GM23338 (cell line): ENCODE results near the gene DDRGK1. TPM values are rescaled to one million over a fixed set of nuclear protein-coding genes. Genes with fewer than 3 reads are reported as not detected.
A peak's percentile ranks its signal among the peaks of the same experiment; 100 is the strongest.

Experiments
- ATAC-seq: fragments of 200-7000 bp; cut with Tn5 transposase; 3 replicates; pipeline ENCODE4 v1.9.1; 2020
- DNase-seq: peaks from one replicate; pipeline ENCODE4 v3.0.0-alpha.2; 2015; ENCODE audit warnings: low spot score
- H2AFZ ChIP-seq: fragments of 200-600 bp; sonication (generic); 2 replicates; pipeline ENCODE4 v1.8.0; 2016; ENCODE audit warnings: antibody characterized with exemption, mild to moderate bottlenecking, moderate library complexity
- H3F3A ChIP-seq: fragments of 200-600 bp; sonication (generic); replicated peaks from 2 replicates; pipeline ENCODE4 v1.8.0; 2017; ENCODE audit warnings: antibody characterized with exemption, mixed run types, low read depth
- H3K27ac ChIP-seq: fragments of 200-600 bp; sonication (generic); 2 replicates; pipeline ENCODE4 v1.6.1; 2016; ENCODE audit warnings: low read depth
- H3K27me3 ChIP-seq: fragments of 200-600 bp; sonication (generic); 2 replicates; pipeline ENCODE4 v1.8.0; 2016; ENCODE audit warnings: mild to moderate bottlenecking, mixed run types, moderate library complexity; ENCODE audit not compliant: insufficient read depth
- H3K36me3 ChIP-seq: fragments of 200-600 bp; sonication (generic); 2 replicates; pipeline ENCODE4 v1.8.0; 2016; ENCODE audit warnings: mild to moderate bottlenecking; ENCODE audit not compliant: insufficient read depth
- H3K4me1 ChIP-seq: fragments of 200-600 bp; sonication (generic); 2 replicates; pipeline ENCODE4 v1.8.0; 2016; ENCODE audit warnings: mild to moderate bottlenecking, moderate library complexity; ENCODE audit not compliant: insufficient read depth
- H3K4me2 ChIP-seq: fragments of 200-600 bp; sonication (generic); 2 replicates; pipeline ENCODE4 v1.7.1; 2017; ENCODE audit warnings: mixed run types
- H3K4me3 ChIP-seq: fragments of 200-600 bp; sonication (generic); 2 replicates; pipeline ENCODE4 v1.6.1; 2016; ENCODE audit warnings: mixed run types
- H3K79me2 ChIP-seq: fragments of 200-600 bp; sonication (generic); replicated peaks from 2 replicates; pipeline ENCODE4 v1.8.0; 2017; ENCODE audit warnings: mild to moderate bottlenecking; ENCODE audit not compliant: insufficient read depth
- H3K9me2 ChIP-seq: fragments of 200-600 bp; sonication (generic); 2 replicates; pipeline ENCODE4 v1.8.0; 2017; ENCODE audit not compliant: insufficient read depth
- H4K20me1 ChIP-seq: fragments of 200-600 bp; sonication (generic); replicated peaks from 2 replicates; pipeline ENCODE4 v1.8.0; 2017; ENCODE audit warnings: mild to moderate bottlenecking; ENCODE audit not compliant: insufficient read depth
- H3K27ac Mint-ChIP-seq: 2 replicates; pipeline ENCODE4 v1.8.0; 2020; ENCODE audit warnings: inconsistent platforms, mild to moderate bottlenecking, moderate library complexity, mixed read lengths
- H3K27me3 Mint-ChIP-seq: 3 replicates; pipeline ENCODE4 v1.8.0; 2022; ENCODE audit warnings: low read depth, mild to moderate bottlenecking, moderate library complexity, mixed read lengths, inconsistent platforms; ENCODE audit not compliant: insufficient read depth, poor library complexity
- H3K36me3 Mint-ChIP-seq: 3 replicates; pipeline ENCODE4 v1.8.0; 2021; ENCODE audit warnings: low read depth, mild to moderate bottlenecking, inconsistent platforms, moderate library complexity, mixed read lengths
- H3K4me1 Mint-ChIP-seq: 3 replicates; pipeline ENCODE4 v1.8.0; 2020; ENCODE audit warnings: mild to moderate bottlenecking, inconsistent platforms, mixed read lengths
- H3K4me3 Mint-ChIP-seq: 3 replicates; pipeline ENCODE4 v1.8.0; 2021; ENCODE audit warnings: moderate library complexity, mild to moderate bottlenecking, inconsistent platforms, mixed read lengths
- H3K9me3 Mint-ChIP-seq: 3 replicates; pipeline ENCODE4 v1.8.0; 2020; ENCODE audit warnings: moderate library complexity, mild to moderate bottlenecking, inconsistent platforms, mixed read lengths
- CREB1 ChIP-seq: fragments of 250-450 bp; sonication (Bioruptor Pico); IDR thresholded peaks from 2 replicates; pipeline ENCODE4 v1.5.0; 2020; ENCODE audit warnings: low read depth, mild to moderate bottlenecking, moderate library complexity
- EZH2 ChIP-seq: fragments of 200-600 bp; sonication (generic); IDR thresholded peaks from one replicate; pipeline ENCODE4 v1.8.0; 2017; ENCODE audit warnings: antibody characterized with exemption, mild to moderate bottlenecking, low read depth; ENCODE audit not compliant: unreplicated experiment
- EZH2phosphoT487 ChIP-seq: fragments of 200-600 bp; sonication (generic); IDR thresholded peaks from one replicate; pipeline ENCODE4 v1.8.1; 2018; ENCODE audit warnings: antibody characterized with exemption; ENCODE audit not compliant: unreplicated experiment
- JUNB ChIP-seq: IDR thresholded peaks from one replicate; pipeline ENCODE4 v1.6.1; 2016; ENCODE audit warnings: antibody characterized with exemption; ENCODE audit not compliant: unreplicated experiment
- NANOG ChIP-seq: IDR thresholded peaks from 2 replicates; pipeline ENCODE4 v1.6.1; 2016; ENCODE audit warnings: antibody characterized with exemption, borderline replicate concordance
- POLR2AphosphoS5 ChIP-seq: IDR thresholded peaks from 2 replicates; pipeline ENCODE4 v1.6.1; 2016; ENCODE audit warnings: antibody characterized with exemption, low read depth
- STAT1 ChIP-seq: IDR thresholded peaks from one replicate; pipeline ENCODE4 v1.6.1; 2016; ENCODE audit warnings: antibody characterized with exemption; ENCODE audit not compliant: unreplicated experiment
- ZNF114 ChIP-seq: fragments of 250-450 bp; sonication (Bioruptor Pico); IDR thresholded peaks from 2 replicates; pipeline ENCODE4 v1.5.0; 2020; ENCODE audit warnings: mild to moderate bottlenecking, moderate library complexity
- ZNF331 ChIP-seq: fragments of 250-450 bp; sonication (Bioruptor Pico); IDR thresholded peaks from 2 replicates; pipeline ENCODE4 v1.5.0; 2020; ENCODE audit warnings: low read depth, mild to moderate bottlenecking, moderate library complexity
- polyA plus RNA-seq: library from polyadenylated mRNA; unstranded; fragments of >200 nt; fragmentation: Nextera tagmentation; extraction: Ambion mirVana; gene quantifications from 2 replicates; pipeline ENCODE4 v1.2.1, GENCODE V29; 2016
- total RNA-seq: library from RNA; depleted of rRNA; stranded (reverse); fragments of >200 nt; shearing (Covaris generic); gene quantifications from 2 replicates; pipeline ENCODE4 v1.2.3, GENCODE V29; 2014
- TF ChIP-seq, protein P1 (sequence below): IDR thresholded peaks from one replicate; pipeline ENCODE4 v1.6.1; 2018; ENCODE audit warnings: antibody characterized with exemption; ENCODE audit not compliant: unreplicated experiment
- TF ChIP-seq, protein P2 (sequence below): IDR thresholded peaks from 2 replicates; pipeline ENCODE4 v1.6.1; 2016; ENCODE audit warnings: antibody characterized with exemption

Gene DDRGK1
- total and polyA plus RNA-seq, 2 experiments from 2014 or later = 44.0 to 45.5 TPM

DNA sequence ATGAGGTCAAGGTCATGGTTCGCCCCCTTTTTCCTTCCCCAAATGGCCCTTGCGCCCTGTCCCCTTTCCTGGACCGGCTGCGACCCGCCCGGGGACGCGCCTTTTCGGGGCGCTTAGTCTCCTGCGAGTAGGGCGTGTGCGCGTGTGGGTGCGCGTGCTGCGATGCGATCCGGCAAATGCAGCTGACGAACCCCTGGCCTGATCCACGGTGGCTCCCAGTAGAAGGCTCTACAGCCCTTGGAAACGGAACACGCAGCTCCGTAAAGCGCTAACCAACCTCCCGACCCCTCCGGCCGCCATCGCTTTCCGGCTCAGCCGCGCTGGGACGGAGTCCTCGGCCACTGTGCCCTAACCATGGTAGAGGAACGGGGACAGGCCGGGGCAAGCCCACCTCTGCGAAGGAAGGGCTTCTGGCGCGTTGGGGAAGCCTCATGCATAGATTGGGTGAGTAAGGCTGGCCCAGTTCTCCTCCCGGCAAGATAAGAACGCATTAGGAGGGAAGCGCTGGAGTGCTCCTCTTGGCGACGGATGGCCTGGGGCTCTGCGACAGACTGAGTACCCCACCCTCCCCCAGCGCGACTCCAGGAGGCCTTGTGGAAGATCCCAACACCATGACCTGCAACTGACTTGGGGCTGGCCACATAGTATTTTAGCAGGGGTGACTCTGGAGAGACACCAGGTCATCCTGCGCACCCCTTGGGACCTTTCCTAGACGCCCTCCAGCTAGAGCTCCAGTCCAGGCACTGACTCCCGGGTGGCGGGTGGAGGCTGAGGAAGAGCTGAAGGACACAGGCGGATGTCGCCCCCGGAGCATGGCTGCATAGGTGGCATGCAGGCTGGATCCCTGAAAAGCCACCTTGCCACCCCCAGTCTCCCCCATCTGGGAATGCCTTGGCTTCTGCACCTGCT is 35.6 kb upstream of the DDRGK1 start:
- Histone ChIP-seq H3K4me1 (no peaks in the 10 kb centered on the region; the same call in 1 of the 2 replicates), H4K20me1 (no peaks in the 10 kb centered on the region; the same call in 1 of the 2 replicates), H3K4me3 (peak overlapping the region; percentile 96), H2AFZ (peak overlapping the region; percentile 99), H3K79me2 (no peaks in the 10 kb centered on the region), H3K4me2 (peak overlapping the region; percentile 96), H3K27me3 (peaks cover 46% of the 10 kb centered on the region), H3F3A (0 out of 2 replicates have a peak, but pooled peaks cover 6% of the 10 kb centered on the region), H3K36me3 (no peaks in the 10 kb centered on the region), H3K27ac (no peak overlapping the region), H3K9me2 (no peaks in the 10 kb centered on the region)
- Mint-ChIP-seq H3K27ac (no peak overlapping the region), H3K4me1 (peaks cover 21% of the 10 kb centered on the region), H3K4me3 (peak overlapping the region; percentile 91), H3K27me3 (peaks cover 61% of the 10 kb centered on the region), H3K9me3 (no peaks in the 10 kb centered on the region), H3K36me3 (peaks cover 7% of the 10 kb centered on the region; the same call in 1 of the 3 replicates)
- TF ChIP-seq, protein P1, sequence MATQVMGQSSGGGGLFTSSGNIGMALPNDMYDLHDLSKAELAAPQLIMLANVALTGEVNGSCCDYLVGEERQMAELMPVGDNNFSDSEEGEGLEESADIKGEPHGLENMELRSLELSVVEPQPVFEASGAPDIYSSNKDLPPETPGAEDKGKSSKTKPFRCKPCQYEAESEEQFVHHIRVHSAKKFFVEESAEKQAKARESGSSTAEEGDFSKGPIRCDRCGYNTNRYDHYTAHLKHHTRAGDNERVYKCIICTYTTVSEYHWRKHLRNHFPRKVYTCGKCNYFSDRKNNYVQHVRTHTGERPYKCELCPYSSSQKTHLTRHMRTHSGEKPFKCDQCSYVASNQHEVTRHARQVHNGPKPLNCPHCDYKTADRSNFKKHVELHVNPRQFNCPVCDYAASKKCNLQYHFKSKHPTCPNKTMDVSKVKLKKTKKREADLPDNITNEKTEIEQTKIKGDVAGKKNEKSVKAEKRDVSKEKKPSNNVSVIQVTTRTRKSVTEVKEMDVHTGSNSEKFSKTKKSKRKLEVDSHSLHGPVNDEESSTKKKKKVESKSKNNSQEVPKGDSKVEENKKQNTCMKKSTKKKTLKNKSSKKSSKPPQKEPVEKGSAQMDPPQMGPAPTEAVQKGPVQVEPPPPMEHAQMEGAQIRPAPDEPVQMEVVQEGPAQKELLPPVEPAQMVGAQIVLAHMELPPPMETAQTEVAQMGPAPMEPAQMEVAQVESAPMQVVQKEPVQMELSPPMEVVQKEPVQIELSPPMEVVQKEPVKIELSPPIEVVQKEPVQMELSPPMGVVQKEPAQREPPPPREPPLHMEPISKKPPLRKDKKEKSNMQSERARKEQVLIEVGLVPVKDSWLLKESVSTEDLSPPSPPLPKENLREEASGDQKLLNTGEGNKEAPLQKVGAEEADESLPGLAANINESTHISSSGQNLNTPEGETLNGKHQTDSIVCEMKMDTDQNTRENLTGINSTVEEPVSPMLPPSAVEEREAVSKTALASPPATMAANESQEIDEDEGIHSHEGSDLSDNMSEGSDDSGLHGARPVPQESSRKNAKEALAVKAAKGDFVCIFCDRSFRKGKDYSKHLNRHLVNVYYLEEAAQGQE = no peak
- TF ChIP-seq, protein P2, sequence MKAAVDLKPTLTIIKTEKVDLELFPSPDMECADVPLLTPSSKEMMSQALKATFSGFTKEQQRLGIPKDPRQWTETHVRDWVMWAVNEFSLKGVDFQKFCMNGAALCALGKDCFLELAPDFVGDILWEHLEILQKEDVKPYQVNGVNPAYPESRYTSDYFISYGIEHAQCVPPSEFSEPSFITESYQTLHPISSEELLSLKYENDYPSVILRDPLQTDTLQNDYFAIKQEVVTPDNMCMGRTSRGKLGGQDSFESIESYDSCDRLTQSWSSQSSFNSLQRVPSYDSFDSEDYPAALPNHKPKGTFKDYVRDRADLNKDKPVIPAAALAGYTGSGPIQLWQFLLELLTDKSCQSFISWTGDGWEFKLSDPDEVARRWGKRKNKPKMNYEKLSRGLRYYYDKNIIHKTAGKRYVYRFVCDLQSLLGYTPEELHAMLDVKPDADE = no peak
- no peak for TF ChIP-seq NANOG
- no peak for TF ChIP-seq EZH2phosphoT487
- no peak for TF ChIP-seq JUNB
- no peak for TF ChIP-seq ZNF331 (CRISPR knock-in tag)
- no peak for TF ChIP-seq STAT1
- no peak for TF ChIP-seq ZNF114 (CRISPR knock-in tag)
- no peak for TF ChIP-seq CREB1 (CRISPR knock-in tag)
- no peak for TF ChIP-seq POLR2AphosphoS5
- TF ChIP-seq EZH2 = no peak
- DNase-seq (peak; percentile 60), ATAC-seq (peak; percentile 16)
